CD4-positive, alpha-beta T cell treated with Interleukin-6 for 4 hours (primary cell): Measurements from ENCODE around the gene APBA3.
A peak's percentile ranks its signal among the peaks of the same experiment; 100 is the strongest.
"Not testable (repeated sequence)": the region's sequence is repeated elsewhere in the genome, so short reads cannot be mapped to it uniquely, and the experiment has no call there.

Experiments used
- DNase-seq: peaks from one replicate; pipeline ENCODE4 v3.0.0-alpha.2; 2020; ENCODE audit warnings: mixed read lengths

The APBA3 gene

GRCh38 chr19:3770136-3770999, 8.9 kb upstream of the APBA3 start:
- no peak for DNase-seq

DNA sequence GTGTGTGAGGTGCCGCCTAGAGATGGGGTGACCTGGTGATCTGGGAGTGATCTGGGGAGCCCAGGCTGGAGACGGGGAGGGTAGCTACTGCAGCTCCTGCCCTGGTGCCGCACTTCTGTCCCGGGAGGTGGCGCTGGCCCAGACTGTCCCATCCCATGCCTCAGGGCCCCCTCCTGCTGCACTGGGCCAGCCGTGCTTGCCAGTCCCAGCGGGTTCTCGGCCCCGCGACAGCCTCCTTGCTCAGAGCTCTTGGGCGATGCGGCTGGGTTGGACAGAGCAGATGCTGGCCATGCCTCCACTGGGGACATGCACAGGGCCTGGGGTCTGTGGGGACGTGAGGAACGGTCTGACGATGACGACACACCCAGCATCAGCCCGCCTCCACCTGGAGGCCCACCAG, 8.0 kb upstream of the APBA3 start:
- no peak for DNase-seq

GRCh38 chr19:3768748-3769099, 7.2 kb upstream of the APBA3 start:
- DNase-seq: no peak

DNA sequence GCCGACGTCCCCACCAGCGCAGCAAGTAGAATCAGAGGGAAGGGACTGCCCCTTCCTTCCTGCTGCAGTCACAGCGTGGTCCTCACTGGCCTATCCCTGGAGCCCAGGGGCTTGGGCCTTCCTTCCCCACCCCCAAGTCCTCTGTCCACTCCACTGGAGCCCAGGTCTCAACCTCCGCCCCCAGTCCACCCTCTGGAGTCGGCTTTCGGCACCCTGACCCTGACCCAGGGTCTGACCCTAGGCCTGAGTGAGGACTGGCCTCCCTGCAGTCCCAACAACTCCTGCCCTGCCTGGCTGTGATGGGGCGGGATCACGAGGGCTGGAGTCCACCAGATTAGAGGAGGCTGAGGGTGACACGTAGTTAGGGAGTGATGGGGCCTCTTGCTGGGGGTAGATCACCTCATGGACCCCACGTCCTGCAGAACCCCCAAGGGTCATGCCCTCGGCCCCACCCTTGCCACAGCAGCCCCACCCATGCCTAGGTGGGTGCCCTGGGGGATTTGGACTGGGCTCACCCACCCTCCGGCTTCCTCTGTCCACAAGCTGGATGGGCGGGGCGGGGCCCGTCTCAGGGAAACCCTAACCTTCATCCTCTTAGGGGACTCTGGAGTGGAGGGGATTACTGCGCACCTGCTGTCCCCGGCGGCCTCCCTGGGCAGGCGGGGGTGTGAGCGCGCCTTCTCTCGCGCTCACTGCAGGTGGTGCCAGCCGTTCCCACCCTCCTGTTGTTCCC, 6.7 kb upstream of the APBA3 start:
- no peak for DNase-seq

GRCh38 chr19:3767050-3767449, 5.6 kb upstream of the APBA3 start:
- no peak for DNase-seq

GRCh38 chr19:3766520-3766919, 5.0 kb upstream of the APBA3 start:
- DNase-seq: peak; percentile 18

- DNase-seq: not testable (repeated sequence)
Measured at GRCh38 chr19:3765757-3766156, 4.3 kb upstream of the APBA3 start.

DNA sequence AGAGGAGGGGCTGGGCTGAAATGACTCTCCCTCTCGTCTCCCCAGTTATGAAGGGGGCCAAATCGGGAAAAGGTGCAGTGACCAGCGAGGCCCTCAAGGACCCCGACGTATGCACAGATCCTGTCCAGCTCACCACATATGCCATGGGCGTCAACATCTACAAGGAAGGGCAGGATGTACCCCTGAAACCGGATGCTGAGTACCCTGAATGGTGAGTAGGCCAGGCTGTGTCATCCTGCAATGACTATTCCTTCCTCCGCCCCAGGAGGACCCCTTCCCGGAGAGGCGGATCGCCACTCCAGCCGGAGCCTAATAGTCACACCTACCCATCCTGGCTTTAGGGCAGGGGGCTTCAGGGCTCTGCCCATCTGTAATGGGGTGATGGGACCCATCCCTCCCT, 3.6 kb upstream of the APBA3 start:
- no peak for DNase-seq

- DNase-seq: peak; percentile 100
Measured at GRCh38 chr19:3762501-3763459, 1.3 kb upstream of the APBA3 start, which contains the start of gene MRPL54. MRPL54 (plus strand) TSS chr19:3762682; CDS start chr19:3762701, 19 bp downstream.

GRCh38 chr19:3762130-3762473, 610 bp upstream of the APBA3 start:
- DNase-seq: no peak

- peak; percentile 14 for DNase-seq
Measured at GRCh38 chr19:3760871-3761361, 576 bp downstream of the APBA3 start.

DNA sequence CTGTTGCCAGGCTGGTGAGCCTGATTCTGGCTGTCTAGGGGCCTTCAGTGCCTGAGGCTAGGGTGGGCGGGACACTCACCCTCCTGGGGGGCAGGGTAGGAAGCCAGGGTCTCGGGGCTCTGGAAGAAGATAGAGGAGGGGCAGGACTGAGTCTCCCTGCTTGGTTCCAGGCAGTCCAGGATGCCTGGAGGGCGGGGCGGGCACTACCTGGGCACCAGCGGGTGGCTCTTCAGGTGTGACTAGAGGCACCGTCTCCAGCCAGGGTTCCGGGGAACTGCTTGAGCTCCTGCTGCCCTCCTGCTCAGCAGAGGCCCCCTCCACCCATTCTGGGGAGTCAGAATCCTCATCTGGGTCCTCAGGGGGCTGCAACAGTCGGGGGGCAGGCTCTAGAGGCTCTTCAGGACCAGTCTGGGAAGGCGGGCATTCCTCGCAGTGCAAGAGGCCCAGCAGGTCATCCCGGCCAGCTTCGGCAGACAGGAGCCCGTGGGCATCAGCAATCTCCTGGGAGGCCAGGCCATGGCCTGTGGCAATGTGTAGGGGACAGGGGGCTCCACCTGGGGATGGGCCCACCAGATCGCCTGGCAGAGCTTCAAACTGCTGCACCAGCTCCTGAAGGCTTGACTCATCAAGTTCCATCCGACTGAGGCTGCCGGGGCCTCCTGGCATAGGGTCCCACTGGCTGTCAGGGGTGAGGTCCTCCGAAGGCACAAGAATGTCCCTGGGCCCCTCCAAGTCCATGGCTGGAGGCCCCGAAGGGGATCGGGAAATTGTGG, 1.8 kb downstream of the APBA3 start:
- DNase-seq: no peak

- DNase-seq: not testable (repeated sequence)
Measured at GRCh38 chr19:3758297-3758696, 3.2 kb downstream of the APBA3 start.

GRCh38 chr19:3757705-3758104, 3.8 kb downstream of the APBA3 start:
- not testable (repeated sequence) for DNase-seq

DNA sequence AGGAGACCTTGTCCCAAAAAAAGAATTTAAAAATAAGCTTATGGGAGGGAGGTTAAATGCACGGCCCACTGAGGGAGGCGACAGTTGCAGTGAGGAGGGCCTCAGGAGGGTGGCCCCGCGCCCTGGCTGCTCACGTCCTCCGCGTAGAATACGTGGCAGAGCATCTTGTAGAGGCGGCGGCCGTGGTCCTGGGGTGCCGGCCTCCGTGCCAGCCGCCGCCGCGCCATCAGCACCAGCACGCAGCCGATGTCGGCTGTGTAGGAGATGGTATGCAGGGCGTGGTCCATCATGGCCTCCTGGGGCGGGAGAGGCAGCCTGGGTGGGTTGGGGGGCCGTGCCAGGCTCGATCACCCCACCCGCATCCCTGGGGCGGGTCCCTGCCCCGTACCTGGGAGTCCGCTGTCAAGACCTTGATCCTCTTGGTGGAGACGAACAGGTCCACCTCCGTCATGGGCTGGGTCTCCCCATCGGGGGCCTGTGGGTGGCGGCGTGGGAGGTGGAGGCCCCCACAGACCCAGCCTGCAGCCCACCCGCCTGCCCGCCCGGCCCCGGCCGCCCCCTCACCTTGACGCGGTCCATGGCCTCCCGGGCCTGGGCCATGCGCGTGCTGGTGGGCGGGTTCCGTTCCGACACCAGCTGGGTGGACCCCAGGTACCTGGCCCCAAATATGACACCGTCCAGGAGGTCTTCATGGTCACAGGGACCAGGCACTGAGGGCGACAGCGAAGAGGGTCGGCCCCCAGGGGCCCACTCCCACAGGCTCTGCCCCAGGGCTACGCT, 7.7 kb downstream of the APBA3 start:
- no peak for DNase-seq

GRCh38 chr19:3752492-3752891, 9.0 kb downstream of the APBA3 start:
- no peak for DNase-seq

GRCh38 chr19:3751236-3751635, 10.3 kb downstream of the APBA3 start:
- DNase-seq: no peak

GRCh38 chr19:3750211-3750610, 11.3 kb downstream of the APBA3 start:
- no peak for DNase-seq

GRCh38 chr19:3748965-3749364, 12.5 kb downstream of the APBA3 start:
- no peak for DNase-seq

- no peak for DNase-seq
Measured at GRCh38 chr19:3746371-3747056, 15.0 kb downstream of the APBA3 start.
